H1 (cell line): ENCODE data around the gene IRF5. TPM values are rescaled to one million over a fixed set of nuclear protein-coding genes. Genes with fewer than 3 reads are reported as not detected.

Experiments used
- CTCF ChIA-PET: fragments of 300-600 bp; sonication (Branson Sonifier 250); formaldehyde crosslinking; loops from one replicate; lab custom pipeline; 2021; ENCODE audit not compliant: partially characterized antibody; lab: Charles Lee
- POLR2A ChIA-PET: fragments of 300-600 bp; sonication (Branson Sonifier 250); formaldehyde crosslinking; loops from one replicate; lab custom pipeline; 2021; ENCODE audit warnings: inconsistent platforms; ENCODE audit not compliant: partially characterized antibody; lab: Charles Lee
- DNase-seq, 2 experiments: peaks; one replicate each; pipeline versions ENCODE4 v3.0.0 to v3.0.0-alpha.2; 2010 to 2022; ENCODE audit warnings: low spot score in 2 of 2, low read depth in 1 of 2, mixed read lengths in 1 of 2
- FAIRE-seq: peaks from 2 replicates; lab custom pipeline; 2011; peaks lifted over from hg19 to GRCh38; lab: Jason Lieb, UNC
- H2AFZ ChIP-seq: 2 replicates; pipeline ENCODE4 v1.8.1; 2012; ENCODE audit warnings: low read length, inconsistent platforms
- H2AK5ac ChIP-seq: 2 replicates; pipeline ENCODE4 v1.6.1; 2013; ENCODE audit warnings: low read depth, low read length
- H2BK120ac ChIP-seq: replicated peaks from 2 replicates; pipeline ENCODE3; 2013; ENCODE audit warnings: low read depth, low read length, inconsistent platforms
- H2BK12ac ChIP-seq: 2 replicates; pipeline ENCODE4 v1.6.1; 2013; ENCODE audit warnings: low read depth, low read length
- H2BK15ac ChIP-seq: 2 replicates; pipeline ENCODE4 v1.6.1; 2013; ENCODE audit warnings: low read length
- H2BK20ac ChIP-seq: 2 replicates; pipeline ENCODE4 v1.6.1; 2013; ENCODE audit warnings: low read length
- H2BK5ac ChIP-seq: 2 replicates; pipeline ENCODE4 v1.6.1; 2013; ENCODE audit warnings: low read depth, low read length
- H3K14ac ChIP-seq: 2 replicates; pipeline ENCODE4 v1.6.1; 2013; ENCODE audit warnings: inconsistent platforms; ENCODE audit not compliant: insufficient read length
- H3K18ac ChIP-seq: 2 replicates; pipeline ENCODE4 v1.6.1; 2013; ENCODE audit warnings: low read length; ENCODE audit errors: extremely low read depth
- H3K23ac ChIP-seq: 2 replicates; pipeline ENCODE4 v1.6.1; 2013; ENCODE audit warnings: inconsistent platforms; ENCODE audit not compliant: insufficient read length
- H3K23me2 ChIP-seq: 2 replicates; pipeline ENCODE4 v1.6.1; 2013; ENCODE audit warnings: low read depth, low read length
- H3K27ac ChIP-seq: 2 replicates; pipeline ENCODE4 v1.6.1; 2011; ENCODE audit warnings: low read depth, low read length, inconsistent platforms
- H3K27me3 ChIP-seq, 4 experiments: replicated peaks in 1 of 4; 1 replicate in 1 of 4; 2 replicates in 3 of 4; pipeline versions ENCODE4 v1.6.1 to v1.8.1; 2011 to 2013; ENCODE audit warnings: low read length in 3 of 4, mild to moderate bottlenecking in 3 of 4, inconsistent platforms in 2 of 4, mixed read lengths in 2 of 4, moderate library complexity in 1 of 4; ENCODE audit not compliant: control insufficient read depth in 3 of 4, insufficient read depth in 3 of 4; ENCODE audit errors: extremely low read depth in 1 of 4
- H3K36me3 ChIP-seq, 4 experiments: 2 replicates each; pipeline versions ENCODE4 v1.6.1 to v1.8.1; 2011 to 2013; ENCODE audit warnings: mild to moderate bottlenecking in 4 of 4, low read length in 3 of 4, moderate library complexity in 2 of 4, control low read depth in 1 of 4, inconsistent platforms in 1 of 4; ENCODE audit not compliant: insufficient read depth in 4 of 4, control insufficient read depth in 2 of 4
- H3K4ac ChIP-seq: replicated peaks from 2 replicates; pipeline ENCODE3; 2013; ENCODE audit warnings: low read length, low read depth, mixed read lengths, inconsistent platforms; ENCODE audit not compliant: insufficient read length
- H3K4me1 ChIP-seq, 4 experiments: replicated peaks in 1 of 4; 1 replicate in 1 of 4; 2 replicates in 3 of 4; pipeline versions ENCODE4 v1.6.1 to v1.8.1; 2011 to 2013; ENCODE audit warnings: low read length in 3 of 4, inconsistent platforms in 2 of 4, mixed read lengths in 1 of 4; ENCODE audit not compliant: insufficient read depth in 4 of 4, control insufficient read depth in 3 of 4
- H3K4me2 ChIP-seq, 2 experiments: 2 replicates each; pipeline versions ENCODE4 v1.6.1 to v1.8.1; 2011 to 2013; ENCODE audit warnings: low read depth in 2 of 2, low read length in 2 of 2, control low read depth in 1 of 2, inconsistent platforms in 1 of 2, mild to moderate bottlenecking in 1 of 2; ENCODE audit not compliant: insufficient read depth in 1 of 2
- H3K4me3 ChIP-seq, 4 experiments: fragments of 200-600, 300-600 bp in 1 of 4; sonication (generic), shearing (Covaris generic), sonication (Bioruptor Twin) in 1 of 4; 2 replicates each; pipeline versions ENCODE4 v1.5.1 to v1.8.1; 2011 to 2016; ENCODE audit warnings: low read length in 4 of 4, low read depth in 3 of 4, control low read depth in 2 of 4, inconsistent platforms in 2 of 4, mild to moderate bottlenecking in 2 of 4, mixed read lengths in 1 of 4, moderate library complexity in 1 of 4; ENCODE audit not compliant: insufficient read depth in 2 of 4; ENCODE audit errors: extremely low read depth in 1 of 4
- H3K56ac ChIP-seq: replicated peaks from 2 replicates; pipeline ENCODE3; 2013; ENCODE audit warnings: low read depth, mild to moderate bottlenecking, mixed read lengths, low read length, inconsistent platforms; ENCODE audit not compliant: insufficient read length
- H3K79me1 ChIP-seq: 2 replicates; pipeline ENCODE4 v1.6.1; 2013; ENCODE audit warnings: low read depth, low read length, control low read depth
- H3K79me2 ChIP-seq, 2 experiments: 2 replicates each; pipeline versions ENCODE4 v1.6.1 to v1.8.1; 2012 to 2013; ENCODE audit warnings: low read length in 2 of 2, mild to moderate bottlenecking in 2 of 2, inconsistent platforms in 1 of 2; ENCODE audit not compliant: insufficient read depth in 2 of 2, control insufficient read depth in 1 of 2
- H3K9ac ChIP-seq, 4 experiments: replicated peaks in 1 of 4; 1 replicate in 1 of 4; 2 replicates in 3 of 4; pipeline versions ENCODE4 v1.6.1 to v1.8.1; 2011 to 2013; ENCODE audit warnings: low read depth in 3 of 4, low read length in 3 of 4, control low read depth in 2 of 4, mild to moderate bottlenecking in 2 of 4, moderate library complexity in 2 of 4, inconsistent platforms in 1 of 4; ENCODE audit errors: extremely low read depth in 1 of 4
- H3K9me3 ChIP-seq, 2 experiments: 2 replicates each; pipeline versions ENCODE4 v1.6.1 to v1.8.1; 2012 to 2013; ENCODE audit warnings: mild to moderate bottlenecking in 2 of 2, moderate library complexity in 2 of 2, control low read depth in 1 of 2, inconsistent platforms in 1 of 2, low read depth in 1 of 2, low read length in 1 of 2, mixed read lengths in 1 of 2; ENCODE audit not compliant: insufficient read depth in 2 of 2
- H4K20me1 ChIP-seq, 2 experiments: replicated peaks in 1 of 2; 2 replicates each; pipeline versions ENCODE3 to v1.8.1; 2011 to 2013; ENCODE audit warnings: inconsistent platforms in 2 of 2, low read length in 2 of 2, mild to moderate bottlenecking in 1 of 2; ENCODE audit not compliant: insufficient read depth in 2 of 2, control insufficient read depth in 1 of 2
- H4K5ac ChIP-seq: 2 replicates; pipeline ENCODE4 v1.6.1; 2013; ENCODE audit warnings: low read length, low read depth, mixed read lengths, inconsistent platforms; ENCODE audit not compliant: insufficient read length
- H4K8ac ChIP-seq: 2 replicates; pipeline ENCODE4 v1.8.0; 2013; ENCODE audit warnings: mild to moderate bottlenecking, moderate library complexity, low read length, inconsistent platforms; ENCODE audit not compliant: insufficient read depth; ENCODE audit errors: extremely low read depth
- H4K91ac ChIP-seq: replicated peaks from 2 replicates; pipeline ENCODE3; 2013; ENCODE audit warnings: low read length, mixed read lengths, inconsistent platforms; ENCODE audit not compliant: insufficient read length
- CREB1 ChIP-seq: IDR thresholded peaks from 2 replicates; pipeline ENCODE4 v1.6.1; 2012; ENCODE audit warnings: inconsistent platforms
- JUND ChIP-seq: IDR thresholded peaks from 2 replicates; pipeline ENCODE4 v1.6.1; 2011; ENCODE audit warnings: mild to moderate bottlenecking, improper control_type of control experiment, low read length
- KDM5A ChIP-seq: fragments of 200-600 bp; IDR thresholded peaks from 2 replicates; pipeline ENCODE4 v1.7.1; 2012; ENCODE audit warnings: mild to moderate bottlenecking, low read length, inconsistent platforms, mixed read lengths
- SP2 ChIP-seq: IDR thresholded peaks from 2 replicates; pipeline ENCODE4 v1.6.1; 2012; ENCODE audit warnings: mild to moderate bottlenecking, low read length, inconsistent platforms
- TAF7 ChIP-seq: optimal IDR thresholded peaks from 2 replicates; pipeline ENCODE3; 2011; ENCODE audit warnings: low read depth, mild to moderate bottlenecking, inconsistent platforms, low read length, moderate library complexity, borderline replicate concordance
- WGBS, 2 experiments: shearing (Covaris generic) in 1 of 2; methylation state at CpG; one replicate each; pipeline versions ENCODE4 v1.1.6 to v1.1.7; 2013 to 2015; ENCODE audit warnings: low lambda C conversion rate in 2 of 2, mixed read lengths in 2 of 2, inconsistent platforms in 1 of 2, low coverage in 1 of 2, missing lambda C conversion rate in 1 of 2; ENCODE audit not compliant: insufficient replicate concordance in 2 of 2, insufficient coverage in 1 of 2, insufficient read length in 1 of 2; ENCODE audit errors: extremely low coverage in 1 of 2, missing lambda C conversion rate in 1 of 2; 5-methylcytosine and 5-hydroxymethylcytosine counted together
- polyA plus RNA-seq, 7 experiments: library from polyadenylated mRNA; depleted of rRNA in 3 of 7; stranded (reverse) in 5 of 7; unstranded in 2 of 7; fragments of >200 nt in 5 of 7; fragments of 200-250 nt in 2 of 7; gene quantifications; 1 replicate in 5 of 7; 2 replicates in 1 of 7; 4 replicates in 1 of 7; pipeline versions ENCODE4 v1.2.1 to v1.2.3, GENCODE V29; 2011 to 2013; ENCODE audit warnings: missing spikeins in 2 of 7, mixed read lengths in 2 of 7
- total RNA-seq: library from RNA; stranded (reverse); fragmentation: NEBNext Ultra II Directional; extraction: Animal tissue kit (Norgen Biotek cat#: 25700); gene quantifications from 2 replicates; pipeline ENCODE4 v1.2.1, GENCODE V29; 2021

Gene IRF5
- total and polyA plus RNA-seq, 2 of the 8 experiments (the other 6 are each of a cell fraction or from before 2014, with no cell fraction given), result 0.28 to 1.1 TPM

- CTCF ChIA-PET, result interaction anchor here (0.6 to 4.5 kb wide), 20 partner anchors 9 to 252 kb away, joined by 3 to 42 read pairs (median 4); no protein-coding TSS in a partner anchor
- WGBS, 2 experiments, result 39% methylated on average over 8 of the region's 8 CpGs; no CpG with 5 or more reads in 1 of the 2 experiments
- Histone ChIP-seq H2BK12ac (peak overlapping the region; percentile 80; the same call in 1 of the 2 replicates), H2AK5ac (no peak overlapping the region), H4K8ac (0 out of 2 replicates have a peak overlapping the region, but pooled peaks have one; percentile 42), H3K36me3 (no peaks in the 10 kb centered on the region), H3K23ac (no peak overlapping the region), H3K27ac (no peak overlapping the region), H4K20me1 (no peaks in the 10 kb centered on the region), H2BK5ac (peak overlapping the region; percentile 52; the same call in 1 of the 2 replicates), H3K23me2 (peaks cover 17% of the 10 kb centered on the region; the same call in 1 of the 2 replicates), H2BK120ac (no peak overlapping the region), H3K4ac (no peak overlapping the region), H3K9ac (no peak overlapping the region), H3K4me3 (no peak overlapping the region), H4K5ac (peak overlapping the region; percentile 25), H3K18ac (peak overlapping the region; percentile 62), H3K79me2 (no peaks in the 10 kb centered on the region), H2AFZ (peak overlapping the region; percentile 12; the same call in 1 of the 2 replicates), H3K14ac (no peak overlapping the region), H3K56ac (no peak overlapping the region), H4K91ac (peak overlapping the region; percentile 13), H3K4me1 (peaks cover 4 to 45% (median 20%) of the 10 kb centered on the region in 4 experiments), H2BK20ac (peak overlapping the region; percentile 75; the same call in 1 of the 2 replicates), H2BK15ac (0 out of 2 replicates have a peak overlapping the region, but pooled peaks have one; percentile 53), H3K4me2 (peak overlapping the region; percentile 24 to 89; a peak in 3 of 4 replicates), H3K9me3 (no peaks in the 10 kb centered on the region), H3K79me1 (no peaks in the 10 kb centered on the region), H3K27me3 (peaks cover 28 to 68% (median 54%) of the 10 kb centered on the region in 4 experiments)
- POLR2A ChIA-PET, result interaction anchor here (0.9 to 2.4 kb wide), 7 partner anchors 11 to 258 kb away, joined by 3 to 9 read pairs (median 3); partner anchors contain the start of gene TNPO3
- FAIRE-seq (no peak), DNase-seq (peak in 1 of 2 experiments; percentile 67)
- no peak for TF ChIP-seq KDM5A
- TF ChIP-seq CREB1, result no peak
- TF ChIP-seq SP2, result no peak
- no peak for TF ChIP-seq TAF7
- TF ChIP-seq JUND, result no peak
These were observed 26.2 kb upstream of the IRF5 start for GRCh38 chr7:128911423-128912031.
